NCI-H128 (cell line): Measurements from ENCODE around the gene NR2C1.
"Not testable (repeated sequence)": the region's sequence is repeated elsewhere in the genome, so short reads cannot be mapped to it uniquely, and the experiment has no call there.

ENCODE experiments used
- DNase-seq: peaks from one replicate; lab custom pipeline; 2025; ENCODE audit not compliant: unreplicated experiment; lab: John Stamatoyannopoulos, UW

The NR2C1 gene

GRCh38 chr12:95072900-95073697, at the start of gene NR2C1:
Gene NR2C1, minus strand, starts transcription at chr12:95073618. Its CDS starts 6,234 bp downstream, at chr12:95067384.
- peak; percentile 89 for DNase-seq

DNA sequence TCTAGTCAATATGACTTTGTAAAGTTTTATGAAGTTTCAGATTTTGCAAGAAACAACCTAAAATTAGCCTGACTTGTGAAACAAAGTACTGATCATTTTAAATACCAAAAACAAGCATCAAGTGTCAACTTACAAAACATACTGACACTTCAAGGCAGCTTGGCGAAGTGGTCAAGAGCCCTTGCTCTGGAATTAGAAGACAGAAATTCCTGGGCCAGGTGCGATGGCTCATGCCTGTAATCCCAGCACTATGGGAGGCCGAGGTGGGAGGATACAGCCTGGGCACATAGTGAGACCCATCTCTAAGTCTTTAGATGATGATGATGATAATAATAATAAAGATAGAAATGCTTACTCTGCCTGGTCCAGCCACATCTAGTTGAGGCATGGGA, 45.4 kb upstream of the NR2C1 start:
- DNase-seq, result no peak

DNA sequence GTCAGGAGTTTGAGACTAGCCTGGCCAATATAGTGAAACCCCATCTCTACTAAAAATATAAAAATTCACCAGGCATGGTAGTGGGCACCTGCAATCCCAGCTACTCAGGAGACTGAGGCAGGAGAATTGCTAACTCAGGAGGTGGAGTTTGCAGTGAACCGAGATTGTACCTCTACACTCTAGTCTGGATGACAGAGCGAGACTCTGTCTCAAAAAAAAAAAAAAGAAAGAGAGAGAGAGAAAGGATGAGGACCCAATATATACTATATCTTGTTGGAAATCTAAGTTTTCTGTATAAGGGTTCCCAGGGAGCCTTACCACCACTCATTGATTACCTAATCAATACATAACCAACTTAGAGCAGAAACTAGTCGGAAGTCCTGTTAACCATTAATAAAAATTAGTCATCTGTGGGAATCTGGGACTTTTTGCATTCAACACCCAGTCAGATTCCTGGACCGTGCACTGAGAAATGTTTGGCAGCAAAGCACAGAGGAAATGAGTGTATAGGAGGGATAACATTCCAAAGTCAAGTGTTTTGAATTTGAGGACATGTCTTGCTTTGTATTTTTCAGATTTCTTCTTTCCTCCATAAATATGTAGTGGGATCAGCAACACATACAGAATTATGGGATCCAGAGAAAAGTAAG, 44.8 kb upstream of the NR2C1 start:
- no peak for DNase-seq

DNA sequence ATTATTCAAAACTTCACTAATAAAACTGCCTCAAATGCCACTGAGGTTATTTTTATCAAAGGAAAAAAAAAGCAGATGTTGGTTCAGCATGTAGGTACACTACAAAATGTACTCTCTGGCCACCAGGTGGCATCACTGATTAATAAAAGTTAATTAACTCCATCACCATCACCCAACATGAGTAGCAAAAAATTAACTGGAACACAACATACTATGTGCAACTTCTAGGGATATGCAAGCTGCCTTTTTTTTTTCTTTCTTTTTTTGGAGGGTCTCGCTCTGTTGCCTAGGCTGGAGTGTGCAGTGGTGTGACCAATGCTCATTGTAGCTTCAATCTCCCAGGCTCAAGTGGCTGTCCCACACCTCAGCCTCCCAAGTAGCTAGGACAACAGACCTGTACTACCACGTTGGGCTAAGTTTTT, 43.8 kb upstream of the NR2C1 start:
- peak; percentile 71 for DNase-seq

- DNase-seq, result no peak
These were observed 43.4 kb upstream of the NR2C1 start for GRCh38 chr12:95116773-95117172.

DNA sequence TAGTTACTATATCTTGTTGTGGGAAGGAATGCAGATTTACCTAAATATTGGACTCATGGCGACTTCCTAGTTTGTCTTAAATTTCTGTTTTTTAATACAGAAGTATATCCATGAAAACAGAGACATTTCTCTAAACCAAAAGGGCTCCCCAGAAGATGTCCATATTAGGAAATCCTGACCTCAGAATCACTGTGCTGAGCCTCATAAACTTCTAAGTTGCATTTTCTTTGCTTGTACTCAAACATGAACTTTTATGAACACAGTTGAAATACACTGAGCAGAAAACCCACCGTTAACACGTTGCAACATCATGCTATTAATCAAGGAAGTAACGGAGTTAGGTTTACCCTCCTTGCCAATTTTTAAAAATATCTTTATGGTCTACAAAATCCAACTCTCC, 42.9 kb upstream of the NR2C1 start:
- DNase-seq, result no peak

DNA sequence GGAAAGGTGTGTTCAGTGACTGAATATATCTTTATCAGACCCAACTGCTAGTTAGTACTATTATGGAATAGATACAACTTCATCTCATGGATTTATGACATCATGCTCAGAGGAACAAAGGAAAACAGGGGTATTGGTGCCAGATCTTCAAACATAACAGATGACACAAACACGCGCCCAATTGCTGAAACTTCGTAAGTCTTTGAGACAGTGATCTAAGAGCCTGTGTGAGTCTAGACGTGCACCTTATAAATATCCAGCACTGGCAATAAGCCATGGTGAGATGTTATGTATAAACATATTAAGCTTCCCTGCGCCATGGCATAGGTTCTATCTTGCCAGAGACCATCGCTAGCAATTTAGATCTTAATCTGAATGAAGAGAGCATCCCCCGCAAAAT, 42.2 kb upstream of the NR2C1 start:
- no peak for DNase-seq

DNA sequence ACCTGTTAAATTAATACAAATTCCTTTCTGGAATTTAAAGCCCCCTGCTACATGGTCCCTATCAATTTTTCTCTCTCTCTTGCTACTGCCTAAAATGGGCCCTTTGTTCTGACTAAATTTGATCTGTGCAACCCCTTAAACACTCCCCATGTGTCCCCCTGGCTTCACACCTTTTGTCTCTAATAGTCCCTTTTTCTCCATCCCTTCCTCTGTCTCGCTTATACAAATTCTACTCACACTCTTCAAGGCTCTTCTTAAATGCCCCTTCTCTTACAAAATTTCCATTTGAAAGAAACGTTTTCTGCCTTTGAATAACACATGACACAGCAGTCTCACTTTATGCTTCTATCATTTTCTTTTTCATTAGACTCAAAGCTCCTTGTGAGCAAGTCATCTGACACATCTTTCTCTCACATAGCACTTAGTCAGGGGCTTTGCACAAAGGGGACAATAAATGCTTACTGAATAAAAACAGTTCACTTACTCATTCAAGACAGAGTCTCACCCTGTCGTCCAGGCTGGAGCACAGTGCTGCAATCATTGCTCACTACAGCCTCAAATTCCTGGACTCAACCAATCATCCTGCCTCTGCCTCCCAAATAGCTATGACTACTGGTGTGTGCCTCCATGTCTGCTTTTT, 41.5 kb upstream of the NR2C1 start:
- DNase-seq, result no peak

GRCh38 chr12:95107362-95107761, 33.9 kb upstream of the NR2C1 start:
- no peak for DNase-seq

DNA sequence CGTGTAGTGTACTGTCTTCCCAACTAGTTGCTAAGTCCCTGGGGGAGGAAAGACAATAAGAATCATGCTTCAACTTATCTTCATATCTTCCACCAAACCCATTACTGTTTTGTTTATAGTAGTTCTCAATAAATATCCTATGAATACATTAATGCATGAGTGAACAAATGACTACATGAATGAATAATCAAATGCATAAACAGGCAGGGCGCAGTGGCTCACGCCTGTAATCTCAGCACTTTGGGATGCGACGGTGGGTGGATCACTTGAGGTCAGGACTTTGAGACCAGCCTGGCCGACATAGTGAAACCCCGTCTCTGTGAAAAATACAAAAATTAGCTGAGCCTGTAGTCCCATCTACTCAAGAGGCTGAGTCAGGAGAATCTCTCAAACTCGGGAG, 32.1 kb upstream of the NR2C1 start:
- DNase-seq, result no peak

GRCh38 chr12:95104919-95105452, 31.6 kb upstream of the NR2C1 start:
- DNase-seq, result no peak

DNA sequence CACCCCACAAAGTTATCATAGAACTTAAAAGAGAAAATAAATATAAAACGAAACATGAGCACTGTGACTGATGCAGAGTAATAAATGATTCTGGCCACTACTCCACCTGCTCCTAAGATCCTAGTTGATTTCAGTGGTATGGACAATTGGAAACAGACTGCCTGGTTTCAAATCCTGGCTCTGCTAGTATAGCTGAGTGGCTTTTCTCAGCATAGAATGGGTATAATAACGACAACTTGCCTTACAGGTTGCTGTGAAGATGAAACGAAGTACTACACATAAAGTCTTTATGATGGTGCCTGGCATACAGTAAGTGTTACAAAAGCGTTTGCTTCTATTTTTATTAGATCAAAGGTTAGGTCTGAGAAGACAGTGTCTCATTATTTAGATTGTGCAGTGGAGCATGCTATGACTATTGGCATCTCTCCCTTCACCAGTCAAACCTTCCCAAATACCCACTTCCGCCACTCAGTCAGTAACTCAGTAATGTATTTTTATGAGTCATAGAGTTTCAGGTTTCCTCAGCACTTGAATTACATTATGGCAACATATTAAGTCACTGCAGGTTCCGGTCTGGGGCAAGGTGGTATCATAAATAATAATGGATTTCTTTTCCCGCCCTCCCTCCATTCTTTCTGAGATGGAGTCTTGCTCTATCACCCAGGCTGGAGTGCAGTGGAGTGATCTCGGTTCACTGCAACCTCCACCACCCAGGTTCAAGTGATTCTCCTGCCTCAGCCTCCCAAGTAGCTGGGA, 29.7 kb upstream of the NR2C1 start:
- peak; percentile 60 for DNase-seq

DNA sequence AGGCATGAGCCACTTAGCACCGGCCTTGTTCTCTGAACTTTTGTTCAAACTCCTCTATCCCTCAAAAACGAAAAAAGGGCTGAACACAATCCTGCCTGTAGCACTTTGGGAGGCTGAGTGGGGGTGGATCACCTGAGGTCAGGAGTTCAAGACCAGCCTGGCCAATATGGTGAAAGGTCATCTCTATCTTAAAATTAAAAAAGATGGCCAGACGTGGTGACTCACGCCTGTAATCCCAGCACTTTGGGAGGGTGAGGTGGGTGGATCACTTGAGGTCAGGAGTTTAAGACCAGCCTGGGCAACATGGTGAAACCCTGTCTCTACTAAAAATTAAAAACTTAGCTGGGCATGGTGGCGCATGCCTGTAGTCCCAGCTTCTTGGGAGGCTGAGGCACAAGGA, 28.5 kb upstream of the NR2C1 start:
- not testable (repeated sequence) for DNase-seq

DNA sequence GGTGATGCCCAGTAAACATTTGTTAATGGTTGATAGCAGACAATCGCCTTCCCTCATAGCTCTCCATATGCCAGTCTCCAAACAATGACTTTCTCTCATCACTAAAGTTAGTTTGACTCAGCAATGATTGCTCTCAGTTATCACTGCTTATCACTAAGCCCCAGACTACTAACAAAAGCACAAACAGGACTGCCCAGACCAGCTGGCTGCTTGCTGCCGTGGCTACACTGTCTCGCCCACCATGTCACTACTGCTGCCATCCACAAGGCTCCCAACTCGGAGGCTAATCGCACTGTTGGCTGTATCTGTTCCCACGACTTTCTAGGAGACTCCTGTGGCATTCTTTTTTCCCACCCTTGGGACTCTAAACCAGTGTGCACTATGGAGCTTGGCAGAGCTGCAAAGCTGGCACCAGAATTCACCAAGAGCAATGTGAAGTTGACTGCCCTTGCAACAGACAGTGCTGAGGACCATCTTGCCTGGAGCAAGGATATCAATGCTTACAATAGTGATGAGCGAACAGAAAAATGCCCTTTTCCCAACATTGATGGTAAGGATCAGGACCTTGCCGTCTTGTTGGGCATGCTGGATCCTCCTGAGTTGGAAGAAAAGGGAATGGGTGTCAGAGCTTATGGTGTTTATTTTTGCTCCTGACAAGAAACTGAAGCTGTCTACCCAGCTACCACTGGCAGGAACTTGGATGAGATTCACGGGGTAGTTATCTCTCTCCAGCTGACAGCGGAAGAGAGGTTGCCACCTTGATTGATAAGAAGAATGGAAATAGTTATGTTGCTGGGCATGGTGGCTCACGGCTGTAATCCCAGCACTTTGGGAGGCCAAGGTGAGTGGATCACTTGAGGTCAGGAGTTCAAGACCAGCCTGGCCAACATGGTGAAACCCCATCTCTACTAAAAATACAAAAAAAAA, 27.1 kb upstream of the NR2C1 start:
- no peak for DNase-seq

DNA sequence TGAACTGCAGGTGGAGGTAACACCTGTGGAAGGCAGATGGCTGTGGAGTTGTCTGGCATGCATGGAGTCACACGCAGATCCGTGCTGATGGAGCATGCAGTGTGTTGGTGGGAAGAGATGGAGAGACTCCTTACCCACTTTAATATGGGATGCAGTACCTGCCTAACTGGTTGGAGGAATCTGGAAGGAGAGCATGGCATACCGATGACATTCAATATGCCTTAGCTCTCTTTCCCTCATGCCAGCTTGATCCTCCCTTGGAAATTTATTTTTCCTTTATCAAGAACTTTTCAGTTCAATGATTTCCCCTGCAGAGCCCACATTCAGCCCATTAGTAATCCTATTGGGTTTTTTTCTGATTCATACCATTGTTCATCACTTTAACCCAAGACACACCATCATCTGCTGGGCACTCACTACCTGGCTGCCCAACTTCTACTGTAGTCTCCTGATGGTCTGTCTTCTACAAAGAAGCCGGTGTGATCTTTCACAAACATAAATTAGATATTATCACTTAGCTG, 25.9 kb upstream of the NR2C1 start:
- DNase-seq, result no peak

GRCh38 chr12:95096852-95097251, 23.4 kb upstream of the NR2C1 start:
- no peak for DNase-seq

GRCh38 chr12:95096378-95096777, 23.0 kb upstream of the NR2C1 start:
- DNase-seq, result no peak

- DNase-seq, result not testable (repeated sequence)
These were observed 22.4 kb upstream of the NR2C1 start for GRCh38 chr12:95095866-95096265.

- no peak for DNase-seq
These were observed 16.0 kb upstream of the NR2C1 start for GRCh38 chr12:95089462-95089861.

DNA sequence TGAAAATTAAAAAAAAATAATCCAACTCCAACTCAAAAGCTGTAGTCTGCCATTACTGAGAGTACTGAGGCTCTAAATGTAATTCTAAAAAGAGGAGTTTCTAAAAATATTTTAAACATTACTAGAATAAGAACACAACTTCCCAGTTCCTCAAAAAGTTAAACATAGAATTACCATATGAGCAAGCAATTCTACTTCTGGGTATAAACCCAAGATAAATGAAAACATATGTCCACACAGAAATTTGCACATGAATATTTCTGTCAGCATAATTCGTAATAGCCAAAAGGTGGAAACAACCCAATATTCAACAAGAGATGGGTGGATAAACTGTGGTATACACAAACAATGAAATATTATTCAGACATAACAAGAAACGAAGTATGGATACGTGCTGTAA, 15.0 kb upstream of the NR2C1 start:
- DNase-seq, result no peak
